Osteocyte (in vitro differentiated cells): ENCODE results near the gene CFAP77. TPM values are rescaled to one million over a fixed set of nuclear protein-coding genes. Genes with fewer than 3 reads are reported as not detected.

Experiments used
- DNase-seq: peaks from one replicate; pipeline ENCODE4 v3.0.0; 2021; ENCODE audit warnings: mixed read lengths; ENCODE audit not compliant: unreplicated experiment; ENCODE audit errors: extremely low spot score
- H3K27ac Mint-ChIP-seq: one replicate; pipeline ENCODE4 v1.8.0; 2021; ENCODE audit warnings: mild to moderate bottlenecking, mixed read lengths; ENCODE audit not compliant: unreplicated experiment
- H3K27me3 Mint-ChIP-seq: one replicate; pipeline ENCODE4 v1.8.0; 2021; ENCODE audit warnings: mixed read lengths; ENCODE audit not compliant: unreplicated experiment
- H3K36me3 Mint-ChIP-seq: one replicate; pipeline ENCODE4 v1.8.0; 2021; ENCODE audit warnings: mixed read lengths; ENCODE audit not compliant: unreplicated experiment
- H3K4me1 Mint-ChIP-seq: one replicate; pipeline ENCODE4 v1.8.0; 2021; ENCODE audit warnings: mixed read lengths; ENCODE audit not compliant: unreplicated experiment
- H3K4me3 Mint-ChIP-seq: one replicate; pipeline ENCODE4 v1.8.0; 2021; ENCODE audit warnings: mild to moderate bottlenecking, moderate library complexity, mixed read lengths; ENCODE audit not compliant: unreplicated experiment
- H3K9me3 Mint-ChIP-seq: one replicate; pipeline ENCODE4 v1.8.0; 2021; ENCODE audit warnings: mixed read lengths; ENCODE audit not compliant: unreplicated experiment
- total RNA-seq: library from RNA; stranded (reverse); gene quantifications from 2 replicates; pipeline ENCODE4 v1.2.1, GENCODE V29; 2021
- TF ChIP-seq, protein P1 (sequence below): fragments of 200-600 bp; sonication (generic); IDR thresholded peaks from 2 replicates; pipeline ENCODE4 v1.5.0; 2021; ENCODE audit warnings: antibody characterized with exemption, mild to moderate bottlenecking, moderate library complexity

CFAP77 gene
- total RNA-seq, 1 donor from 2014 or later, result 0.48 TPM

DNA sequence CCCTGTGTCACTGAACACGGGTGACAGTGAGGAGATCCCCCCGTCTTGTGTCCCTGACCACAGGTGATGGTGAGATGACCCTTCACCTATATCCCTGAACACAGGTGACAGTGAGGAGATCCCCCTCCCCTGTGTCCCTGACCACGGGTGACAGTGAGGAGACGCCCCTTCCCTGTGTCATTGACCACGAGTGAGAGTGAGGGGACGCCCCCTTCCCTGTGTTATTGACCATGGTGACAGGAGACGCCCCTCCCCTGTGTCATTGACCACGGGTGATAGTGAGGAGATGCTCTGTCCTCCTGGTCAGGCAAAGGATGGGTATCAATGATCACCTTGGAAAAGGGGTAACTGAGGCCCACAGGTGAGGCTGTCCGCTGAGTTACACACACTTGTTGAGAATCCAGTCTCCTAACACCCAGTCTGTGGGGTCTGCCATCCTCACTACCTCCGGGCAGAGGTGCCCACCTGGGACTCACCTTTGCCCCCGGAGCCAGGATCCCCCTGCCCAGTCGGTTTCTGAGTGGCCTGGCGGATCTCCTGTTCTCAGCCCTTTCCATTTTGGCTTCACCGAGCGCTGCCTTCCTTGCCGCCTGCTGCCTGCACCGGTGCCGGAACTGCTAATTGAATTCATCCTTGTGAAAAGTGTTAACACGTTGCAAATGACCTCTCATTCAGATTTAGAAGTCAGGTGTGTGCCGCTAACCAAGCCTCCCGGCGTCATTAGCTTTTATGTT, 104.2 kb downstream of the CFAP77 start:
- H3K9me3 Mint-ChIP-seq, result no peaks in the 10 kb centered on the region
- TF ChIP-seq, protein P1, sequence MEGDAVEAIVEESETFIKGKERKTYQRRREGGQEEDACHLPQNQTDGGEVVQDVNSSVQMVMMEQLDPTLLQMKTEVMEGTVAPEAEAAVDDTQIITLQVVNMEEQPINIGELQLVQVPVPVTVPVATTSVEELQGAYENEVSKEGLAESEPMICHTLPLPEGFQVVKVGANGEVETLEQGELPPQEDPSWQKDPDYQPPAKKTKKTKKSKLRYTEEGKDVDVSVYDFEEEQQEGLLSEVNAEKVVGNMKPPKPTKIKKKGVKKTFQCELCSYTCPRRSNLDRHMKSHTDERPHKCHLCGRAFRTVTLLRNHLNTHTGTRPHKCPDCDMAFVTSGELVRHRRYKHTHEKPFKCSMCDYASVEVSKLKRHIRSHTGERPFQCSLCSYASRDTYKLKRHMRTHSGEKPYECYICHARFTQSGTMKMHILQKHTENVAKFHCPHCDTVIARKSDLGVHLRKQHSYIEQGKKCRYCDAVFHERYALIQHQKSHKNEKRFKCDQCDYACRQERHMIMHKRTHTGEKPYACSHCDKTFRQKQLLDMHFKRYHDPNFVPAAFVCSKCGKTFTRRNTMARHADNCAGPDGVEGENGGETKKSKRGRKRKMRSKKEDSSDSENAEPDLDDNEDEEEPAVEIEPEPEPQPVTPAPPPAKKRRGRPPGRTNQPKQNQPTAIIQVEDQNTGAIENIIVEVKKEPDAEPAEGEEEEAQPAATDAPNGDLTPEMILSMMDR, result no peak
- H3K36me3 Mint-ChIP-seq, result no peaks in the 10 kb centered on the region
- no peak overlapping the region for H3K27ac Mint-ChIP-seq
- no peak for DNase-seq
- H3K4me1 Mint-ChIP-seq, result no peaks in the 10 kb centered on the region
- peaks cover 6% of the 10 kb centered on the region for H3K27me3 Mint-ChIP-seq
- H3K4me3 Mint-ChIP-seq, result no peak overlapping the region

GRCh38 chr9:132514821-132515220, 104.8 kb downstream of the CFAP77 start:
- TF ChIP-seq, protein P1, result no peak
- Mint-ChIP-seq H3K9me3 (no peaks in the 10 kb centered on the region), H3K27me3 (peaks cover 6% of the 10 kb centered on the region), H3K4me3 (no peak overlapping the region), H3K27ac (no peak overlapping the region), H3K36me3 (no peaks in the 10 kb centered on the region), H3K4me1 (no peaks in the 10 kb centered on the region)
- no peak for DNase-seq

DNA sequence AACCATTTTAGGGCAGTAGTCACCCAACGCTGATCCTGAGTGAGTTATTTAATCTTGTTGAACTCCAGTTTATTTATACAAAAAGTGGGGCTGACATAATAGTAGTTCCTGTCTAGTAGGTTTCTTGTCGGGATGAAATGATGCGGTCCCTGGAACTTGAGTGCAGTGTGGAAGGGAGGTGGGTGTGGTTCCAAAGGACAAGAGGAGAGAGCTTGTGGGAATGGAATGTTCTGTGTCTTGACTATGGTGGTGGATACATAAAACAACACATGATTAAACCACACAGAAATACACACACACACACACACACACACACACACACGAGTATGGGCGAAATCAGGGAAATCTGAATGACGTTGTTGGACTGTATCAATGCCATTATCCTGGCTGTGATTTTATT, 106.3 kb downstream of the CFAP77 start:
- H3K27me3 Mint-ChIP-seq, result peaks cover 9% of the 10 kb centered on the region
- no peak overlapping the region for H3K4me3 Mint-ChIP-seq
- H3K9me3 Mint-ChIP-seq, result no peaks in the 10 kb centered on the region
- H3K27ac Mint-ChIP-seq, result no peak overlapping the region
- DNase-seq, result no peak
- no peaks in the 10 kb centered on the region for H3K36me3 Mint-ChIP-seq
- TF ChIP-seq, protein P1, result no peak
- no peaks in the 10 kb centered on the region for H3K4me1 Mint-ChIP-seq

DNA sequence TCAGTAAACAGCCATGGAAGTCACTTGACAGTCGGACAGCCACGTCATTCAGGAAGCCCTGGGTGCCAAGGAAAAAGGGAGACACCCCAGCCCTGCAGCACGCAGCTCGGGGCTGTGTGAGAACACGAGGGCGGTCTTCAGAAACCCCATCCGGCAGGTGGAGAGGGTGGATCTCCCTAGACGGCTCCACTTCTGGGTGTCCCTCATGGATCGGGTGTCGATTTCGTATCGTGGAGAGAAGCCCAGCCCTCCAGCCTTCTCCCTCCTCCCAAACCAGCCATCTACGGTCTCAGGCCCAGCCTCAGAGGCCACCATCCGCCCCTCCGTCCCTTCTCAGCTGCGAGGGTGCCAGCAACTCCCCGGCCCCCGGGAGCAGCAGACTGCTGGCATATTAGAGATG, 106.9 kb downstream of the CFAP77 start:
- no peak for DNase-seq
- TF ChIP-seq, protein P1, result no peak
- Mint-ChIP-seq H3K9me3 (no peaks in the 10 kb centered on the region), H3K4me3 (no peak overlapping the region), H3K27me3 (peaks cover 9% of the 10 kb centered on the region), H3K4me1 (no peaks in the 10 kb centered on the region), H3K36me3 (no peaks in the 10 kb centered on the region), H3K27ac (no peak overlapping the region)

GRCh38 chr9:132517815-132518550, 108.0 kb downstream of the CFAP77 start:
- H3K36me3 Mint-ChIP-seq, result no peaks in the 10 kb centered on the region
- H3K4me3 Mint-ChIP-seq, result no peak overlapping the region
- no peaks in the 10 kb centered on the region for H3K4me1 Mint-ChIP-seq
- no peaks in the 10 kb centered on the region for H3K9me3 Mint-ChIP-seq
- peaks cover 7% of the 10 kb centered on the region for H3K27me3 Mint-ChIP-seq
- no peak for DNase-seq
- H3K27ac Mint-ChIP-seq, result no peak overlapping the region
- TF ChIP-seq, protein P1, result no peak
